K562 (cell line): ENCODE data around the gene XPO6. TPM values are rescaled to one million over a fixed set of nuclear protein-coding genes. Genes with fewer than 3 reads are reported as not detected.
A peak's percentile ranks its signal among the peaks of the same experiment; 100 is the strongest.

Experiments
- ATAC-seq: fragments of 200-7000 bp; cut with Tn5 transposase; 3 replicates; pipeline ENCODE4 v1.9.1; 2020; ENCODE audit warnings: moderate library complexity
- BruUV-seq: library from RNA; stranded (reverse); fragments of 400-500 nt; replicated peaks from 2 replicates; lab custom pipeline; 2021; lab: Mats Ljungman, UMichigan
- CTCF ChIA-PET: fragments of 300-600 bp; formaldehyde crosslinking; extraction: SDS; loops from one replicate; lab custom pipeline; 2021; ENCODE audit warnings: low intra/inter-chr PET ratio; lab: Yijun Ruan, JAX
- POLR2A ChIA-PET: fragments of 300-600, 350-650 bp; sonication (Branson Sonifier 250); formaldehyde crosslinking; extraction: SDS; loops from one replicate; lab custom pipeline; 2021; ENCODE audit warnings: antibody characterized with exemption, inconsistent platforms; lab: Yijun Ruan, JAX
- DNase-seq, 4 experiments: peaks; one replicate each; pipeline versions ENCODE4 v3.0.0 to v3.0.0-alpha.2; 2011 to 2018; ENCODE audit warnings: low spot score in 3 of 4, mixed read lengths in 3 of 4; ENCODE audit errors: extremely low read depth in 1 of 4
- FAIRE-seq: peaks from 2 replicates; lab custom pipeline; 2011; peaks lifted over from hg19 to GRCh38; lab: Jason Lieb, UNC
- H2AFZ ChIP-seq: 2 replicates; pipeline ENCODE4 v1.6.0; 2011; ENCODE audit warnings: low read depth, low read length, control low read depth, inconsistent platforms
- H3K27ac ChIP-seq: fragments of 200-600 bp; 3 replicates; pipeline ENCODE4 v1.8.0; 2011; ENCODE audit warnings: low read depth, mild to moderate bottlenecking, control low read depth, inconsistent platforms, low read length, moderate library complexity, mixed read lengths; ENCODE audit errors: extremely low read depth
- H3K27me3 ChIP-seq, 2 experiments: fragments of 300-600 bp in 1 of 2; 2 replicates in 1 of 2; 3 replicates in 1 of 2; pipeline versions ENCODE4 v1.6.0 to v1.8.0; 2011; ENCODE audit warnings: inconsistent platforms in 2 of 2, low read length in 2 of 2, mild to moderate bottlenecking in 1 of 2, mixed read lengths in 1 of 2, moderate library complexity in 1 of 2; ENCODE audit not compliant: control insufficient read depth in 2 of 2, insufficient read depth in 2 of 2
- H3K36me3 ChIP-seq: fragments of 300-600 bp; 3 replicates; pipeline ENCODE4 v1.8.0; 2011; ENCODE audit warnings: mild to moderate bottlenecking, low read length, inconsistent platforms; ENCODE audit not compliant: control insufficient read depth, insufficient read depth
- H3K4me1 ChIP-seq, 2 experiments: fragments of 200-600 bp in 1 of 2; replicated peaks in 1 of 2; 2 replicates in 1 of 2; 3 replicates in 1 of 2; pipeline versions ENCODE4 v1.5.1 to v1.8.0; 2011; ENCODE audit warnings: inconsistent platforms in 2 of 2, low read length in 2 of 2, mild to moderate bottlenecking in 1 of 2, mixed read lengths in 1 of 2, moderate library complexity in 1 of 2; ENCODE audit not compliant: control insufficient read depth in 2 of 2, insufficient read depth in 2 of 2
- H3K4me2 ChIP-seq: 2 replicates; pipeline ENCODE4 v1.6.1; 2011; ENCODE audit warnings: low read length, control low read depth, inconsistent platforms, mixed read lengths; ENCODE audit not compliant: insufficient read depth
- H3K4me3 ChIP-seq: fragments of 200-600 bp; sonication (generic), shearing (Covaris generic); 2 replicates; pipeline ENCODE4 v1.5.1; 2016; ENCODE audit warnings: control low read depth, inconsistent platforms
- H3K79me2 ChIP-seq: fragments of 200-600 bp; 3 replicates; pipeline ENCODE4 v1.8.0; 2011; ENCODE audit warnings: low read length, inconsistent platforms; ENCODE audit not compliant: control insufficient read depth, insufficient read depth
- H3K9ac ChIP-seq, 2 experiments: 2 replicates each; pipeline versions ENCODE4 v1.6.0 to v1.6.1; 2011; ENCODE audit warnings: low read depth in 2 of 2, low read length in 2 of 2, control low read depth in 1 of 2, inconsistent platforms in 1 of 2, mild to moderate bottlenecking in 1 of 2, mixed read lengths in 1 of 2; ENCODE audit not compliant: insufficient read depth in 1 of 2
- H3K9me1 ChIP-seq: one replicate; pipeline ENCODE4 v1.6.0; 2011; ENCODE audit warnings: inconsistent platforms, mild to moderate bottlenecking, low read length, moderate library complexity; ENCODE audit not compliant: control insufficient read depth, insufficient read depth
- H3K9me3 ChIP-seq: replicated peaks from 2 replicates; pipeline ENCODE4 v1.5.1; 2011; ENCODE audit warnings: low read depth, low read length, inconsistent platforms; ENCODE audit not compliant: control insufficient read depth, insufficient read depth
- H4K20me1 ChIP-seq: replicated peaks from 2 replicates; pipeline ENCODE4 v1.6.1; 2011; ENCODE audit warnings: low read length, inconsistent platforms, mixed read lengths; ENCODE audit not compliant: control insufficient read depth, insufficient read depth
- STAT5B ChIP-seq: fragments of 250-450 bp; sonication (Bioruptor Pico); IDR thresholded peaks from 2 replicates; pipeline ENCODE4 v1.8.0; 2021; ENCODE audit warnings: mild to moderate bottlenecking, inconsistent platforms
- WGBS: fragments of 100-300 bp; shearing (Covaris generic); methylation state at CpG from one replicate; pipeline ENCODE4 v1.1.6; 2016; ENCODE audit warnings: low coverage, mixed read lengths; ENCODE audit not compliant: insufficient coverage; ENCODE audit errors: missing lambda C conversion rate; 5-methylcytosine and 5-hydroxymethylcytosine counted together
- in situ Hi-C: fragments of 300-500 bp; cut with MboI; formaldehyde crosslinking; loops from 4 replicates; pipeline ENCODE4 v1.15.0; 2018; ENCODE audit warnings: inconsistent platforms, mixed read lengths
- intact Hi-C: fragments of 100-400 bp; cut with micrococcal nuclease; formaldehyde crosslinking; loops from 2 replicates; pipeline ENCODE4 v1.14.2; 2022
- polyA plus RNA-seq, 8 experiments: library from polyadenylated mRNA; depleted of rRNA in 4 of 8; stranded (reverse) in 5 of 8; unstranded in 3 of 8; fragments of >200 nt; fragmentation: Nextera tagmentation in 2 of 8; fragmentation: Illumina TruSeq in 1 of 8; extraction: Ambion mirVana in 2 of 8; extraction: Trizol in 1 of 8; gene quantifications; 2 replicates each; pipeline versions ENCODE4 v1.2.1 to v1.2.3, GENCODE V29; 2011 to 2014; ENCODE audit warnings: inconsistent platforms in 1 of 8, missing spikeins in 1 of 8
- total RNA-seq, 7 experiments: library from RNA; depleted of rRNA in 6 of 7; stranded (reverse); fragments of >200 nt in 6 of 7; fragmentation: Illumina TruSeq in 2 of 7; extraction: Trizol in 2 of 7; gene quantifications; 2 replicates each; pipeline versions ENCODE4 v1.2.1 to v1.2.3, GENCODE V29; 2011 to 2021; ENCODE audit warnings: low replicate concordance in 1 of 7
- TF ChIP-seq, protein P1 (sequence below): fragments of 250-450 bp; sonication (Bioruptor Pico); IDR thresholded peaks from 2 replicates; pipeline ENCODE4 v1.8.0; 2021; ENCODE audit warnings: borderline replicate concordance, mild to moderate bottlenecking, moderate library complexity; ENCODE audit not compliant: poor library complexity, severe bottlenecking

The XPO6 gene
- total and polyA plus RNA-seq, 9 of the 15 experiments (the other 6 are each of a cell fraction or from before 2014, with no cell fraction given) = 11.2 to 196 (median 119) TPM

DNA sequence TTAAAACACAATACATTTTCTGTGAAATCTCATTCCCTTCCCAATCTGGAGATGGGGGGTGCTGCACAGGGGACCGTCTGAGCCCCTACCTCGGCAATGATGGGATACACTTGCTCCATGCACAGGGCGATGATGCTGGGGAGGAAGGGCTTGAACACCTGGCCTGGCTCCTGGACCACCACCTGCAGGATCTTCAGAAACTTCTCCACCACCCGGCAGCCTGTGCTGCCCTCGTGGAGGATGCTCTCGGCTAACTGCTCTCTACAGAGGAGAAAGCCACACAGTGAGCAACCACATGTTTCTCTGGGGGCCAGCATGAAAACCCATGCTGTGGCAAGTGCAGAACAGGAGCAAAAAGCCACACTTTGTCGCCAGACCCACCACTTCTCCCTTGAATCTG, 105.8 kb downstream of the XPO6 start:
- Histone ChIP-seq H2AFZ (no peak overlapping the region), H3K9me3 (no peaks in the 10 kb centered on the region), H3K9ac (no peak overlapping the region), H3K27ac (no peak overlapping the region), H3K27me3 (no peaks in the 10 kb centered on the region), H3K4me2 (no peak overlapping the region), H3K4me1 (peaks cover 0 to 10% of the 10 kb centered on the region in 2 experiments; a peak in 2 of 5 replicates), H4K20me1 (peaks cover 10% of the 10 kb centered on the region; the same call in 1 of the 2 replicates), H3K4me3 (no peak overlapping the region), H3K36me3 (peaks cover 99% of the 10 kb centered on the region), H3K9me1 (no peaks in the 10 kb centered on the region), H3K79me2 (no peaks in the 10 kb centered on the region; the same call in 1 of the 3 replicates)
- FAIRE-seq (no peak), DNase-seq (no peak), ATAC-seq (no peak)
- POLR2A ChIA-PET = no interaction called here
- in situ Hi-C loops (no loop called here), intact Hi-C loops (no loop called here)
- no TSS peak for BruUV-seq
- 93% methylated on average over 7 of the region's 7 CpGs for WGBS
- TF ChIP-seq, protein P1, sequence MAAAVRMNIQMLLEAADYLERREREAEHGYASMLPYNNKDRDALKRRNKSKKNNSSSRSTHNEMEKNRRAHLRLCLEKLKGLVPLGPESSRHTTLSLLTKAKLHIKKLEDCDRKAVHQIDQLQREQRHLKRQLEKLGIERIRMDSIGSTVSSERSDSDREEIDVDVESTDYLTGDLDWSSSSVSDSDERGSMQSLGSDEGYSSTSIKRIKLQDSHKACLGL = no peak
- CTCF ChIA-PET = no interaction called here

- POLR2A ChIA-PET = no interaction called here
- FAIRE-seq = no peak
- CTCF ChIA-PET = no interaction called here
These were observed 106.5 kb downstream of the XPO6 start for GRCh38 chr16:28105297-28105696.

More at GRCh38 chr16:28105297-28105696, 106.5 kb downstream of the XPO6 start:
- H3K4me3 ChIP-seq = no peak overlapping the region
- no peaks in the 10 kb centered on the region for H3K9me3 ChIP-seq
- 92% methylated on average over 3 of the region's 3 CpGs for WGBS
- H3K9me1 ChIP-seq = no peaks in the 10 kb centered on the region
- no peak overlapping the region for H3K9ac ChIP-seq
- TF ChIP-seq STAT5B = no peak
- peaks cover 7% of the 10 kb centered on the region; the same call in 1 of the 2 replicates for H4K20me1 ChIP-seq
- no peak overlapping the region for H3K27ac ChIP-seq
- intact Hi-C loops = no loop called here
- H3K79me2 ChIP-seq = no peaks in the 10 kb centered on the region; the same call in 2 of the 3 replicates
- no peak overlapping the region for H2AFZ ChIP-seq
- H3K27me3 ChIP-seq = no peaks in the 10 kb centered on the region
- H3K4me2 ChIP-seq = no peak overlapping the region
- TSS peak; percentile 4 for BruUV-seq
- in situ Hi-C loops = no loop called here
- no peak for DNase-seq
- no peak for ATAC-seq
- H3K36me3 ChIP-seq = peaks cover 99% of the 10 kb centered on the region
- H3K4me1 ChIP-seq = peaks cover 0 to 6% of the 10 kb centered on the region in 2 experiments; a peak in 2 of 5 replicates
